ENCODE measurements around the gene PGAP6.

DNA sequence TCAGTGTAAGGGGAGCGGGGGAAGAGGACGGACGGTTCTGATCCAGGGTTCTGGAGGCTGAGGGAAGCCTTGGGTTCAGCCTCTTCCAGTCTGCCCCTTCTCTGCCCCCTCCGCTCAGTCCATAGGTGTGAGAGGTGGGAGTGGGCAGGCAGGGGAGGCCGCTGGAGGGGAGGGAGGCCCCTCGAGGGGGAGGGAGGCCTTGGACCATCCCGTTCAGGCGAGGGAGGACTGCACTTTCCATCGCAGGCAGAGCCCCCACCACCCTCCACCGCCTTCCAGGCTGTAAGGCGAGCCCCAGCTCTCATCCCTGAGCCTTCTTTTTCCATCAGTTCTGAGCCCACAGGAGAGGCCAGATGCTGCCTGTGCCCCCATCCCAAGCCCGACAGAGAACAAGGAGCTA, 25.0 kb downstream of the PGAP6 start:
- TF ChIP-seq, protein P1, sequence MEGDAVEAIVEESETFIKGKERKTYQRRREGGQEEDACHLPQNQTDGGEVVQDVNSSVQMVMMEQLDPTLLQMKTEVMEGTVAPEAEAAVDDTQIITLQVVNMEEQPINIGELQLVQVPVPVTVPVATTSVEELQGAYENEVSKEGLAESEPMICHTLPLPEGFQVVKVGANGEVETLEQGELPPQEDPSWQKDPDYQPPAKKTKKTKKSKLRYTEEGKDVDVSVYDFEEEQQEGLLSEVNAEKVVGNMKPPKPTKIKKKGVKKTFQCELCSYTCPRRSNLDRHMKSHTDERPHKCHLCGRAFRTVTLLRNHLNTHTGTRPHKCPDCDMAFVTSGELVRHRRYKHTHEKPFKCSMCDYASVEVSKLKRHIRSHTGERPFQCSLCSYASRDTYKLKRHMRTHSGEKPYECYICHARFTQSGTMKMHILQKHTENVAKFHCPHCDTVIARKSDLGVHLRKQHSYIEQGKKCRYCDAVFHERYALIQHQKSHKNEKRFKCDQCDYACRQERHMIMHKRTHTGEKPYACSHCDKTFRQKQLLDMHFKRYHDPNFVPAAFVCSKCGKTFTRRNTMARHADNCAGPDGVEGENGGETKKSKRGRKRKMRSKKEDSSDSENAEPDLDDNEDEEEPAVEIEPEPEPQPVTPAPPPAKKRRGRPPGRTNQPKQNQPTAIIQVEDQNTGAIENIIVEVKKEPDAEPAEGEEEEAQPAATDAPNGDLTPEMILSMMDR (IDR thresholded peaks at IDR 0.05), result no peak
- TF ChIP-seq POLR2A (IDR thresholded peaks at IDR 0.05), result no peak
- no peak for TF ChIP-seq POLR2AphosphoS5 (IDR thresholded peaks at IDR 0.05)

Data from breast epithelium (tissue), 3 donors.